Gastrocnemius medialis (tissue), 4 donors: ENCODE measurements around the gene TRIM29. TPM values are rescaled to one million over a fixed set of nuclear protein-coding genes. Genes with fewer than 3 reads are reported as not detected.

Experiments used
- ATAC-seq, 2 donors: fragments of 150-250 bp; one replicate each; pipeline ENCODE4 v1.9.1; 2016
- DNase-seq, 2 donors: peaks; one replicate each; pipeline ENCODE4 v3.0.0-alpha.2; 2019
- H3K27ac ChIP-seq, 4 donors: fragments of 200-600 bp; sonication (generic); 1 replicate in 1 of 4; 2 replicates in 3 of 4; pipeline ENCODE4 v1.5.1; 2016 to 2018; ENCODE audit warnings: mild to moderate bottlenecking in 2 of 4, moderate library complexity in 1 of 4
- H3K27me3 ChIP-seq, 3 donors: fragments of 200-600 bp; sonication (generic) in 2 of 3; 1 replicate in 1 of 3; 2 replicates in 2 of 3; pipeline versions ENCODE4 v1.5.1 to v1.6.0; 2016 to 2019; ENCODE audit warnings: mild to moderate bottlenecking in 1 of 3, moderate library complexity in 1 of 3
- H3K36me3 ChIP-seq, 2 donors: fragments of 200-600 bp; sonication (generic) in 1 of 2; one replicate each; pipeline ENCODE4 v1.5.1; 2017 to 2018
- H3K4me1 ChIP-seq, 2 donors: fragments of 200-600 bp; sonication (generic) in 1 of 2; one replicate each; pipeline ENCODE4 v1.5.1; 2016 to 2017; ENCODE audit warnings: mild to moderate bottlenecking in 2 of 2
- H3K4me3 ChIP-seq, 4 donors: fragments of 200-600 bp; sonication (generic) in 3 of 4; 1 replicate in 1 of 4; 2 replicates in 3 of 4; pipeline ENCODE4 v1.5.1; 2016 to 2019; ENCODE audit warnings: mild to moderate bottlenecking in 2 of 4
- H3K9me3 ChIP-seq, 3 donors: fragments of 200-600 bp; sonication (generic) in 2 of 3; 1 replicate in 1 of 3; 2 replicates in 2 of 3; pipeline ENCODE4 v1.5.1; 2016 to 2019
- POLR2A ChIP-seq, 2 donors: fragments of 450-650 bp; IDR thresholded peaks; one replicate each; pipeline ENCODE4 v1.6.1; 2017; ENCODE audit warnings: antibody characterized with exemption in 2 of 2, mild to moderate bottlenecking in 2 of 2, moderate library complexity in 2 of 2
- in situ Hi-C, 4 donors: fragments of 200-750 bp; cut with MboI; loops; one replicate each; pipeline versions ENCODE4 v1.15.0 to v1.8.0; 2017; ENCODE audit warnings: low sequenced_read_pairs in 4 of 4
- intact Hi-C: fragments of 100-400 bp; cut with DNase I; formaldehyde crosslinking; loops from one replicate; pipeline ENCODE4 v1.15.1; 2023; ENCODE audit warnings: low total_unique reads
- total RNA-seq, 4 donors: library from RNA; depleted of rRNA; stranded (reverse); fragments of >200 nt; gene quantifications; one replicate each; pipeline versions ENCODE4 v1.1.0 to v1.2.3, GENCODE V29; 2016
- TF ChIP-seq, protein P1 (sequence below), 5 experiments: fragments of 450-650 bp in 3 of 5; fragments of 200-600 bp in 2 of 5; sonication (generic) in 2 of 5; IDR thresholded peaks in 4 of 5; conservative IDR thresholded peaks in 1 of 5; 1 replicate in 4 of 5; 2 replicates in 1 of 5; pipeline ENCODE4 v1.5.1; 2016 to 2019; ENCODE audit warnings: antibody characterized with exemption in 5 of 5, mild to moderate bottlenecking in 3 of 5, moderate library complexity in 3 of 5

Gene TRIM29, protein sequence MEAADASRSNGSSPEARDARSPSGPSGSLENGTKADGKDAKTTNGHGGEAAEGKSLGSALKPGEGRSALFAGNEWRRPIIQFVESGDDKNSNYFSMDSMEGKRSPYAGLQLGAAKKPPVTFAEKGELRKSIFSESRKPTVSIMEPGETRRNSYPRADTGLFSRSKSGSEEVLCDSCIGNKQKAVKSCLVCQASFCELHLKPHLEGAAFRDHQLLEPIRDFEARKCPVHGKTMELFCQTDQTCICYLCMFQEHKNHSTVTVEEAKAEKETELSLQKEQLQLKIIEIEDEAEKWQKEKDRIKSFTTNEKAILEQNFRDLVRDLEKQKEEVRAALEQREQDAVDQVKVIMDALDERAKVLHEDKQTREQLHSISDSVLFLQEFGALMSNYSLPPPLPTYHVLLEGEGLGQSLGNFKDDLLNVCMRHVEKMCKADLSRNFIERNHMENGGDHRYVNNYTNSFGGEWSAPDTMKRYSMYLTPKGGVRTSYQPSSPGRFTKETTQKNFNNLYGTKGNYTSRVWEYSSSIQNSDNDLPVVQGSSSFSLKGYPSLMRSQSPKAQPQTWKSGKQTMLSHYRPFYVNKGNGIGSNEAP
- 1 to 10 TPM in 1 of 4 donors, under 1 TPM in 2, not detected in 1; 0.65 to 2.9 (median 0.95) TPM for total RNA-seq

DNA sequence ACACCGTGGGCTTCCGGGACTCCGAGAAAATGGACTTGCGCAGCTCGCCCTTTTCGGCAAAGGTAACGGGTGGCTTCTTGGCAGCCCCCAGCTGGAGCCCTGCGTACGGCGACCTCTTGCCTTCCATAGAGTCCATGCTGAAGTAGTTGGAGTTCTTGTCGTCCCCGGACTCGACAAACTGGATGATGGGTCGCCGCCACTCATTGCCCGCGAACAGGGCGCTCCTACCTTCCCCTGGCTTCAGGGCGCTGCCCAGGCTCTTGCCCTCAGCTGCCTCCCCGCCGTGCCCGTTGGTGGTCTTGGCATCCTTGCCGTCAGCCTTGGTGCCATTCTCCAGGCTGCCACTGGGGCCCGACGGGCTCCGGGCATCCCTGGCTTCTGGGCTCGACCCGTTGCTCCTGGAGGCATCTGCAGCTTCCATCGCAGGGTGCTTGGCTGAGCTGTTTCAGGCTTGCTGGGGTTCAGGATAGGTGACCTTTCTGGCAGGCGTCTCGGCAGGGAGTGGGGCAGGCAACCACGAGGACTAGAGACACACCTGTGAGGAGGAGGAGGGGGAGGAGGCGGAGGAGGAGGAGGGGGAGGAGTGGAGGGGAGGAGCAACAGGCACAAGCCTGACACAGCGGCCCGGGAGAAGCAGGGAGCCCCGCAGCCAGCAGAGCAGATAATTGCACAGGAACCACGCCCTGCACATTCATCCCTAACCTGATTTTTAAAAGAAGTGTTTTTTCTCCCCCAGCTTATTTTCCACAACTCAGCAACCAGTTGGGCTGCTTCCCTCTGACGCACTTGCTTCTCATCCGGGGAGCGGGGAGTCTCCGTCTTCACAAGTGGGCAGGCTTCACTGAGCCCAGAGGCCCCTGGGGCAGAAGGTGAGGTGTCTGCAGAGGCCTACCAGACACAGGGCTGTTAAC is at the start of gene TRIM29:
Gene TRIM29 (minus strand): TSS at position 503 of the 911 bp plus-strand sequence. CDS start 82 bp downstream, at position 421.
- ATAC-seq = no peak
- intact Hi-C loops (no loop called here), in situ Hi-C loops (no loop called here)
- no peak within 1 kb of the TSS for H3K27ac ChIP-seq
- H3K27me3 ChIP-seq = peaks cover 0 to 2% (median 2%) of the 10 kb centered on the region in 3 donors
- no peaks in the 10 kb centered on the region for H3K36me3 ChIP-seq
- no peaks in the 10 kb centered on the region for H3K9me3 ChIP-seq
- H3K4me3 ChIP-seq = no peak within 1 kb of the TSS
- no peaks in the 10 kb centered on the region for H3K4me1 ChIP-seq
- DNase-seq = no peak
- no peak for TF ChIP-seq POLR2A (IDR thresholded peaks at IDR 0.05)
- TF ChIP-seq, protein P1, sequence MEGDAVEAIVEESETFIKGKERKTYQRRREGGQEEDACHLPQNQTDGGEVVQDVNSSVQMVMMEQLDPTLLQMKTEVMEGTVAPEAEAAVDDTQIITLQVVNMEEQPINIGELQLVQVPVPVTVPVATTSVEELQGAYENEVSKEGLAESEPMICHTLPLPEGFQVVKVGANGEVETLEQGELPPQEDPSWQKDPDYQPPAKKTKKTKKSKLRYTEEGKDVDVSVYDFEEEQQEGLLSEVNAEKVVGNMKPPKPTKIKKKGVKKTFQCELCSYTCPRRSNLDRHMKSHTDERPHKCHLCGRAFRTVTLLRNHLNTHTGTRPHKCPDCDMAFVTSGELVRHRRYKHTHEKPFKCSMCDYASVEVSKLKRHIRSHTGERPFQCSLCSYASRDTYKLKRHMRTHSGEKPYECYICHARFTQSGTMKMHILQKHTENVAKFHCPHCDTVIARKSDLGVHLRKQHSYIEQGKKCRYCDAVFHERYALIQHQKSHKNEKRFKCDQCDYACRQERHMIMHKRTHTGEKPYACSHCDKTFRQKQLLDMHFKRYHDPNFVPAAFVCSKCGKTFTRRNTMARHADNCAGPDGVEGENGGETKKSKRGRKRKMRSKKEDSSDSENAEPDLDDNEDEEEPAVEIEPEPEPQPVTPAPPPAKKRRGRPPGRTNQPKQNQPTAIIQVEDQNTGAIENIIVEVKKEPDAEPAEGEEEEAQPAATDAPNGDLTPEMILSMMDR (IDR thresholded peaks at IDR 0.05 in 4 of 5, conservative IDR thresholded peaks at IDR 0.05 in 1 of 5) = no peak

DNA sequence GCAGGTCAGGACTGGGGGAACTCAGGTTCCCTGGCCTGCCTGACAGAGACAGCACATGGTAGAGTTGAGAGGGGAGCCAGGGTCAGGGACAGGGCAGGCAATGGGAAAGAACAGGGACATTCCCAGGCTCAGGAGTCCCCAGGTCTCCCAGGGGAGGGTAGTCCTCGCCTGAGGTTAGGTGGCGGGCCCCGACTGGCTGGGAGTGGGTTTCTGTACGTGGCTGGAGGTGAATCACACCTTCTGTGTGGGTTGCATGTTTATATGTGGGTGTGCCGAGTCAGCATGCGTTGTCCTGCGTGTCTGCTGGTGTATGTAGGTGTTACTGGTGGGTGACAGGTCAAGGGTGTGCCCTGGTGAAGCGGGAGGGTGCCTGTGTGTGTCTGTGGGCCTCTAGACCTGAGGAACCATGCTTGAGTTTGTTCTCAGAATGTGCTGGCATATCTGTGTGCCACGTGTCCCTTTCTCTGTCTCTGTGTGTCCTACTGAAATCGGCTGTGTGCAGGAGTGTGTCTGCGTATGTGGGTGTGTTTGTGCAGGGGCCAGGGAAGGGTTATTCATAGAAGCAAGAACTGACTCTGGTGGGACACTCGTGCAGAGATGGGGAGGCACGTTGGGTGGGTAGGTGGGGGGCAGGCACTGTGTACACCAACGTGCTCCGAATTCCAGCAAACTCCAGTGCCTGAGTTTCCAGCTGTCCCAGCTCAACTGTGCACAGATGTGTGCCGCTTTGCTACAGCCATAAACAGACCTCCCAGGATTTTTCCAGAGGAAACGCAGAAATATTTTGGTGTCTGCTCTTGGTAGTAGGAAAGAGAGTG is 49.1 kb upstream of the TRIM29 start:
- DNase-seq (no peak), ATAC-seq (peak in 1 of 2 donors; percentile 15)
- Histone ChIP-seq H3K9me3 (no peaks in the 10 kb centered on the region), H3K4me1 (peaks cover 6 to 14% of the 10 kb centered on the region in 2 donors), H3K27ac (peak overlapping the region; percentile 63 to 78 (median 75)), H3K4me3 (no peak overlapping the region), H3K36me3 (no peaks in the 10 kb centered on the region), H3K27me3 (peaks cover 0 to 6% (median 0%) of the 10 kb centered on the region in 3 donors)
- TF ChIP-seq, protein P1 (IDR thresholded peaks at IDR 0.05 in 4 of 5, conservative IDR thresholded peaks at IDR 0.05 in 1 of 5) = no peak
- no peak for TF ChIP-seq POLR2A (IDR thresholded peaks at IDR 0.05)
- in situ Hi-C loops (no loop called here), intact Hi-C loops (no loop called here)

- intact Hi-C loops (no loop called here), in situ Hi-C loops (no loop called here)
- TF ChIP-seq POLR2A (IDR thresholded peaks at IDR 0.05) = no peak
- TF ChIP-seq, protein P1 (IDR thresholded peaks at IDR 0.05 in 4 of 5, conservative IDR thresholded peaks at IDR 0.05 in 1 of 5) = no peak
- Histone ChIP-seq H3K36me3 (no peaks in the 10 kb centered on the region), H3K4me1 (peaks cover 6 to 19% of the 10 kb centered on the region in 2 donors), H3K27ac (peak overlapping the region; percentile 63 to 78 (median 75)), H3K27me3 (peaks cover 0 to under 1% (median 0%) of the 10 kb centered on the region in 3 donors), H3K9me3 (no peaks in the 10 kb centered on the region), H3K4me3 (no peak overlapping the region)
- ATAC-seq (no peak), DNase-seq (no peak)
These were observed 48.5 kb upstream of the TRIM29 start for GRCh38 chr11:120186456-120186773.
